Smooth muscle cell (in vitro differentiated cells): Measurements from ENCODE around the gene AUH. TPM values are rescaled to one million over a fixed set of nuclear protein-coding genes. Genes with fewer than 3 reads are reported as not detected.

ENCODE experiments used
- DNase-seq: peaks from one replicate; lab custom pipeline; 2025; ENCODE audit not compliant: unreplicated experiment; lab: John Stamatoyannopoulos, UW
- H2AFZ ChIP-seq: fragments of 200-600 bp; sonication (generic); 2 replicates; pipeline ENCODE4 v1.6.0; 2016; ENCODE audit warnings: antibody characterized with exemption, low read depth, mild to moderate bottlenecking
- H3F3A ChIP-seq: fragments of 200-600 bp; sonication (generic); 2 replicates; pipeline ENCODE4 v1.6.0; 2017; ENCODE audit warnings: antibody characterized with exemption, low read depth
- H3K27ac ChIP-seq: fragments of 200-600 bp; sonication (generic); 2 replicates; pipeline ENCODE4 v1.5.1; 2016; ENCODE audit warnings: low read depth, mild to moderate bottlenecking
- H3K27me3 ChIP-seq: fragments of 200-600 bp; sonication (generic); 2 replicates; pipeline ENCODE4 v1.6.1; 2016; ENCODE audit warnings: low read depth, mild to moderate bottlenecking
- H3K36me3 ChIP-seq: fragments of 200-600 bp; sonication (generic); 2 replicates; pipeline ENCODE4 v1.5.1; 2016; ENCODE audit warnings: low read depth
- H3K4me1 ChIP-seq: fragments of 200-600 bp; sonication (generic); 2 replicates; pipeline ENCODE4 v1.5.1; 2016; ENCODE audit warnings: low read depth
- H3K4me2 ChIP-seq: fragments of 200-600 bp; sonication (generic); 2 replicates; pipeline ENCODE4 v1.6.0; 2016; ENCODE audit warnings: mild to moderate bottlenecking
- H3K4me3 ChIP-seq: fragments of 200-600 bp; sonication (generic); 2 replicates; pipeline ENCODE4 v1.5.1; 2016; ENCODE audit warnings: mild to moderate bottlenecking
- H3K79me2 ChIP-seq: fragments of 200-600 bp; sonication (generic); 2 replicates; pipeline ENCODE4 v1.6.0; 2016; ENCODE audit warnings: low read depth, mild to moderate bottlenecking
- H3K9ac ChIP-seq: fragments of 200-600 bp; sonication (generic); 2 replicates; pipeline ENCODE4 v1.6.0; 2016; ENCODE audit warnings: low read depth
- H3K9me3 ChIP-seq: fragments of 200-600 bp; sonication (generic); replicated peaks from 2 replicates; pipeline ENCODE4 v1.5.1; 2016; ENCODE audit warnings: low read depth
- H4K20me1 ChIP-seq: fragments of 200-600 bp; sonication (generic); 2 replicates; pipeline ENCODE4 v1.6.0; 2016; ENCODE audit warnings: low read depth
- WGBS: methylation state at CpG from one replicate; pipeline ENCODE4 v1.1.7; 2016; ENCODE audit warnings: low lambda C conversion rate; 5-methylcytosine and 5-hydroxymethylcytosine counted together
- polyA plus RNA-seq: library from polyadenylated mRNA; unstranded; fragments of >200 nt; fragmentation: Nextera tagmentation; extraction: Ambion mirVana; gene quantifications from 2 replicates; pipeline ENCODE4 v1.2.1, GENCODE V29; 2016
- total RNA-seq: library from RNA; depleted of rRNA; stranded (reverse); fragments of >200 nt; gene quantifications from 2 replicates; pipeline ENCODE4 v1.2.3, GENCODE V29; 2014
- TF ChIP-seq, protein P1 (sequence below): fragments of 200-600 bp; sonication (generic); IDR thresholded peaks from 2 replicates; pipeline ENCODE4 v1.5.1; 2017; ENCODE audit warnings: borderline replicate concordance, mild to moderate bottlenecking, antibody characterized with exemption; ENCODE audit not compliant: insufficient read depth, poor library complexity, severe bottlenecking

AUH gene
- total and polyA plus RNA-seq, 2 experiments from 2014 or later, result 8.7 TPM

DNA sequence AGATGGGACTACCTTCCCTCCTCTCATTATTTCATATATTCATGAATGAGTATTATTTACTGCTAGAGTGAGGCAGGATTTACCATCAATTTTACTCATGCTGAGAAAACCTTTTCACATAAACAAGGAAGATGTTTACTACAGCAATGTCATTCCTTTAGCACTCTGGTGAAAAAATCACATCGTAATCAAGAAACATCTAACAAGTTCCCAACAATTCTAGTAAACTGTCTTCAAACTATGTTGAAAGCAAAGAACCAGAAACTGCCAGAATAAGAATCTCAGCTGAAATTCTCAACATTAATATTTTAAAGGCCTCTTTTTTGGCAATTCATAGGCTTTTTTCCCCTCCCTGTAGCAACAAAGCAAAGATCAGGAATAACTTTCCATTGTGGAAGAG, 28.2 kb downstream of the AUH start:
- Histone ChIP-seq H3K27ac (peak overlapping the region; percentile 74), H3K36me3 (no peaks in the 10 kb centered on the region), H3F3A (no peaks in the 10 kb centered on the region), H3K79me2 (no peaks in the 10 kb centered on the region), H3K4me1 (no peaks in the 10 kb centered on the region), H3K9me3 (no peaks in the 10 kb centered on the region), H4K20me1 (no peaks in the 10 kb centered on the region), H3K27me3 (no peaks in the 10 kb centered on the region), H2AFZ (no peak overlapping the region), H3K4me3 (no peak overlapping the region), H3K4me2 (peak overlapping the region; percentile 15), H3K9ac (no peak overlapping the region)
- 88% methylated on average over 1 of the region's 1 CpG for WGBS
- no peak for DNase-seq
- TF ChIP-seq, protein P1, sequence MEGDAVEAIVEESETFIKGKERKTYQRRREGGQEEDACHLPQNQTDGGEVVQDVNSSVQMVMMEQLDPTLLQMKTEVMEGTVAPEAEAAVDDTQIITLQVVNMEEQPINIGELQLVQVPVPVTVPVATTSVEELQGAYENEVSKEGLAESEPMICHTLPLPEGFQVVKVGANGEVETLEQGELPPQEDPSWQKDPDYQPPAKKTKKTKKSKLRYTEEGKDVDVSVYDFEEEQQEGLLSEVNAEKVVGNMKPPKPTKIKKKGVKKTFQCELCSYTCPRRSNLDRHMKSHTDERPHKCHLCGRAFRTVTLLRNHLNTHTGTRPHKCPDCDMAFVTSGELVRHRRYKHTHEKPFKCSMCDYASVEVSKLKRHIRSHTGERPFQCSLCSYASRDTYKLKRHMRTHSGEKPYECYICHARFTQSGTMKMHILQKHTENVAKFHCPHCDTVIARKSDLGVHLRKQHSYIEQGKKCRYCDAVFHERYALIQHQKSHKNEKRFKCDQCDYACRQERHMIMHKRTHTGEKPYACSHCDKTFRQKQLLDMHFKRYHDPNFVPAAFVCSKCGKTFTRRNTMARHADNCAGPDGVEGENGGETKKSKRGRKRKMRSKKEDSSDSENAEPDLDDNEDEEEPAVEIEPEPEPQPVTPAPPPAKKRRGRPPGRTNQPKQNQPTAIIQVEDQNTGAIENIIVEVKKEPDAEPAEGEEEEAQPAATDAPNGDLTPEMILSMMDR, result no peak

DNA sequence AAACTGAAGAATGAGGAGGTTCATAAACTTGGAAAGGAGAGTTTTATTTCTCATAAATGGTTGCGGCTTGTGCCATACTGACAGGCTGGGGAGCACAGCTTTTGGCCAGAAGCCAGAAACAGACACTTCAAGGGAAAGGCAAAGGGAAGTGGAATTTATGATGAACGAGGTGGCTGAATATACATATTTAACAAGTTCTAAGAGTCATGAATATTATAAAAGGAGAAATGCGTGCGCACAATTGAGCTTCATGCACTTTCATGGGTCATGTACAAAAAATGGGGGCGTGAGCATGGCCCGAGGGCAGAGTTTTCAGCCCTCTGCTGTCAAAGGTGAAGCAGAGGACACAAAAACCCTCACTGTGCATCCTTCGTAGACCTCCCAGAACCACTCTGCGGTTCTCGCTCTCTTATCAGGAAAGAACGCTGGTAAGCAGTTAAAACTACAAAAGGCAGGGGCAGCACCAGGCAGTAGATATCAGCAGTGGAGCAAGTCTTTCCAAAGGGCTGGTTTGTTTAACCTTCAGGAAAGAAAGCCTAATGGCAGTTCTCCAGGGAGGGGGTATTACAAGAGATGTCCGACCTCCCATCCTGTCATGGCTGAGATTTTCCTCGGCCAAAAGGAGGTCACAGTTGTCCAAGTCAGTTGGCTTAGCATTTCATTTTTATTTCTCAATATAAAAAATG, 29.0 kb downstream of the AUH start:
- H4K20me1 ChIP-seq, result no peaks in the 10 kb centered on the region
- H3K9ac ChIP-seq, result no peak overlapping the region
- H3F3A ChIP-seq, result no peaks in the 10 kb centered on the region
- no peak overlapping the region for H2AFZ ChIP-seq
- no peaks in the 10 kb centered on the region for H3K4me1 ChIP-seq
- no peak overlapping the region for H3K4me3 ChIP-seq
- no peak overlapping the region for H3K4me2 ChIP-seq
- no peaks in the 10 kb centered on the region for H3K36me3 ChIP-seq
- no peak overlapping the region for H3K27ac ChIP-seq
- no peaks in the 10 kb centered on the region for H3K9me3 ChIP-seq
- DNase-seq, result no peak
- TF ChIP-seq, protein P1, result no peak
- no peaks in the 10 kb centered on the region for H3K79me2 ChIP-seq
- H3K27me3 ChIP-seq, result no peaks in the 10 kb centered on the region
- 91% methylated on average over 12 of the region's 12 CpGs for WGBS

DNA sequence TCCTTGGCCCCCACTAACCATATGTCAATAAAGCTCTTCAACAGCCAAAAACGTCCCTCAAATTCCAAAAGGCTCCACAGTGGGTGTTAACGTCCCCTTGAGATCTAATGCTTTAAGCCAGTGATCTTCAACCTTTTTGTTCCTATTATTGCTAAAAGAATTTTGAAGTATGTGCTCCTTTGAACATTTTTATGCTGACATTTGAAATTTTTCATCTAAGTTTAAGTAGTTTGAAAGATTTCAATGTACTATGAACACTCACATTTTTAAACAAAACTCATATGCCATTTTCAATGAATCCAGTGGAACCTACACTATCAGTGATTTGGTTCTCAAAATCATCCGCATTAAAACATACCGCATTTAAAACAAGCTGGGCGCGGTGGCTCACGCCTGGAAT, 29.9 kb downstream of the AUH start:
- Histone ChIP-seq H3K4me1 (no peaks in the 10 kb centered on the region), H3K9me3 (no peaks in the 10 kb centered on the region), H3K36me3 (no peaks in the 10 kb centered on the region), H4K20me1 (no peaks in the 10 kb centered on the region), H3K27me3 (no peaks in the 10 kb centered on the region), H3K27ac (no peak overlapping the region), H3F3A (no peaks in the 10 kb centered on the region), H3K9ac (no peak overlapping the region), H3K4me3 (no peak overlapping the region), H3K4me2 (no peak overlapping the region), H2AFZ (no peak overlapping the region), H3K79me2 (no peaks in the 10 kb centered on the region)
- DNase-seq, result no peak
- 93% methylated on average over 7 of the region's 7 CpGs for WGBS
- TF ChIP-seq, protein P1, result no peak

DNA sequence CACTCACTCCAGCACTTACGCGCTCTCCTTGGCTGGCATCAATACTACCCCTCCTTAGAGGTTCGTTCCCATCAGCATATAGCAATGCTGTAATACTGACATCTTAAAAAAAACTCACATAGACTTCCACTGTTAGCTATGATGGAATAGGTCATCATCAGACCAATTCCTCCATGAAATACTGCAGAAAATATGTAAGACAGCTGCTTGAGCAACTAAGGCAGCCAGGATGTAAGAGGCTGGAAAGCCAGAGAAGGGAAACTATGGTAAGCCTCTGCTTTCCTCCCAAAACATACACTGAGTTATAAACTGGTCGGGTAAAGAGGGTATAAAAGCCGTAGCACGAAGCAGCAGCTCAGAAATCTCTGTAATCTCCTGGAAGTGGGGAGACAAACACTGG, 33.5 kb downstream of the AUH start:
- no peaks in the 10 kb centered on the region for H3K27me3 ChIP-seq
- H3K9me3 ChIP-seq, result no peaks in the 10 kb centered on the region
- H3K4me2 ChIP-seq, result no peak overlapping the region
- no peaks in the 10 kb centered on the region for H3F3A ChIP-seq
- no peak overlapping the region for H3K27ac ChIP-seq
- no peak overlapping the region for H3K9ac ChIP-seq
- no peaks in the 10 kb centered on the region for H3K36me3 ChIP-seq
- DNase-seq, result no peak
- TF ChIP-seq, protein P1, result no peak
- H3K4me1 ChIP-seq, result no peaks in the 10 kb centered on the region
- no peak overlapping the region for H3K4me3 ChIP-seq
- no peaks in the 10 kb centered on the region for H3K79me2 ChIP-seq
- no peaks in the 10 kb centered on the region for H4K20me1 ChIP-seq
- 85% methylated on average over 6 of the region's 6 CpGs for WGBS
- H2AFZ ChIP-seq, result no peak overlapping the region
